Gastroesophageal sphincter (tissue), 4 donors: ENCODE data around the gene MNT. TPM values are rescaled to one million over a fixed set of nuclear protein-coding genes. Genes with fewer than 3 reads are reported as not detected.
A peak's percentile ranks its signal among the peaks of the same experiment; 100 is the strongest.

Experiments
- ATAC-seq: fragments of 150-250 bp; one replicate; pipeline ENCODE4 v1.9.1; 2016; ENCODE audit warnings: mild to moderate bottlenecking, moderate library complexity
- H3K27ac ChIP-seq, 4 donors: fragments of 200-600 bp; sonication (generic) in 3 of 4; 1 replicate in 3 of 4; 2 replicates in 1 of 4; pipeline ENCODE4 v1.5.1; 2016 to 2019
- H3K27me3 ChIP-seq: fragments of 200-600 bp; sonication (generic); one replicate; pipeline ENCODE4 v1.5.1; 2019
- H3K36me3 ChIP-seq, 2 donors: fragments of 200-600 bp; sonication (generic); one replicate each; pipeline ENCODE4 v1.5.1; 2019; ENCODE audit warnings: control low read depth in 1 of 2
- H3K4me1 ChIP-seq, 3 donors: fragments of 200-600 bp; sonication (generic); 1 replicate in 2 of 3; 2 replicates in 1 of 3; pipeline ENCODE4 v1.5.1; 2016 to 2019; ENCODE audit warnings: control low read depth in 2 of 3
- H3K4me3 ChIP-seq, 2 donors: fragments of 200-600 bp; sonication (generic); one replicate each; pipeline ENCODE4 v1.5.1; 2019; ENCODE audit warnings: mild to moderate bottlenecking in 1 of 2, moderate library complexity in 1 of 2
- H3K9me3 ChIP-seq, 3 donors: fragments of 200-600 bp; sonication (generic); one replicate each; pipeline ENCODE4 v1.5.1; 2017 to 2019; ENCODE audit warnings: control low read depth in 2 of 3
- CTCF ChIP-seq, 4 experiments: fragments of 200-600 bp in 2 of 4; fragments of 450-650 bp in 2 of 4; sonication (generic) in 1 of 4; IDR thresholded peaks; one replicate each; pipeline ENCODE4 v1.5.1; 2017 to 2019; ENCODE audit warnings: antibody characterized with exemption in 4 of 4, mild to moderate bottlenecking in 2 of 4, moderate library complexity in 2 of 4
- EP300 ChIP-seq: sonication (generic); formaldehyde crosslinking; IDR thresholded peaks from one replicate; pipeline ENCODE4 v1.6.1; 2017; ENCODE audit warnings: antibody characterized with exemption, mild to moderate bottlenecking
- POLR2A ChIP-seq, 2 donors: fragments of 450-650 bp; IDR thresholded peaks; one replicate each; pipeline ENCODE4 v1.6.1; 2017; ENCODE audit warnings: antibody characterized with exemption in 2 of 2, mild to moderate bottlenecking in 2 of 2, moderate library complexity in 1 of 2
- POLR2AphosphoS5 ChIP-seq: sonication (generic); formaldehyde crosslinking; IDR thresholded peaks from one replicate; pipeline ENCODE4 v1.6.1; 2017; ENCODE audit warnings: antibody characterized with exemption
- WGBS, 2 donors: methylation state at CpG; one replicate each; pipeline ENCODE4 v1.1.5; 2018; ENCODE audit warnings: low coverage in 1 of 2; 5-methylcytosine and 5-hydroxymethylcytosine counted together
- total RNA-seq, 4 donors: library from RNA; depleted of rRNA; stranded (reverse); fragments of >200 nt; gene quantifications; one replicate each; pipeline ENCODE4 v1.1.0, GENCODE V29; 2016

MNT gene
- total RNA-seq, 4 donors from 2014 or later: 11.8 to 12.7 (median 12.3) TPM

- ATAC-seq: peak; percentile 54
- H3K36me3 ChIP-seq: peaks cover 0 to 81% of the 10 kb centered on the region in 2 donors
- no peaks in the 10 kb centered on the region for H3K27me3 ChIP-seq
- H3K9me3 ChIP-seq: no peaks in the 10 kb centered on the region
- peak overlapping the region in 3 of 4 donors; percentile 25 to 51 (median 31) for H3K27ac ChIP-seq
- H3K4me1 ChIP-seq: peaks cover 0 to 48% (median 17%) of the 10 kb centered on the region in 3 donors
- H3K4me3 ChIP-seq: no peak overlapping the region
- 46 to 76% methylated on average over 2 to 4 of the region's 5 CpGs for WGBS, 2 donors
- no peak for TF ChIP-seq EP300
- TF ChIP-seq POLR2A (IDR thresholded peaks at IDR 0.05): no peak
- TF ChIP-seq POLR2AphosphoS5: no peak
- TF ChIP-seq CTCF (IDR thresholded peaks at IDR 0.05): no peak
These were observed 31.8 kb downstream of the MNT start for GRCh38 chr17:2369039-2369438.

GRCh38 chr17:2368359-2368758, 32.5 kb downstream of the MNT start:
- no peak for ATAC-seq
- H3K36me3 ChIP-seq: peaks cover 0 to 81% of the 10 kb centered on the region in 2 donors
- H3K27ac ChIP-seq: peak overlapping the region in 3 of 4 donors; percentile 25 to 51 (median 31)
- H3K9me3 ChIP-seq: no peaks in the 10 kb centered on the region
- no peaks in the 10 kb centered on the region for H3K27me3 ChIP-seq
- H3K4me1 ChIP-seq: peaks cover 0 to 55% (median 21%) of the 10 kb centered on the region in 3 donors
- no peak for TF ChIP-seq EP300
- TF ChIP-seq POLR2AphosphoS5: no peak
- no peak for TF ChIP-seq CTCF (IDR thresholded peaks at IDR 0.05)
- TF ChIP-seq POLR2A (IDR thresholded peaks at IDR 0.05): no peak
- 42% methylated on average over 4 of the region's 8 CpGs; no CpG with 5 or more reads in 1 of the 2 donors for WGBS, 2 donors
- H3K4me3 ChIP-seq: no peak overlapping the region

DNA sequence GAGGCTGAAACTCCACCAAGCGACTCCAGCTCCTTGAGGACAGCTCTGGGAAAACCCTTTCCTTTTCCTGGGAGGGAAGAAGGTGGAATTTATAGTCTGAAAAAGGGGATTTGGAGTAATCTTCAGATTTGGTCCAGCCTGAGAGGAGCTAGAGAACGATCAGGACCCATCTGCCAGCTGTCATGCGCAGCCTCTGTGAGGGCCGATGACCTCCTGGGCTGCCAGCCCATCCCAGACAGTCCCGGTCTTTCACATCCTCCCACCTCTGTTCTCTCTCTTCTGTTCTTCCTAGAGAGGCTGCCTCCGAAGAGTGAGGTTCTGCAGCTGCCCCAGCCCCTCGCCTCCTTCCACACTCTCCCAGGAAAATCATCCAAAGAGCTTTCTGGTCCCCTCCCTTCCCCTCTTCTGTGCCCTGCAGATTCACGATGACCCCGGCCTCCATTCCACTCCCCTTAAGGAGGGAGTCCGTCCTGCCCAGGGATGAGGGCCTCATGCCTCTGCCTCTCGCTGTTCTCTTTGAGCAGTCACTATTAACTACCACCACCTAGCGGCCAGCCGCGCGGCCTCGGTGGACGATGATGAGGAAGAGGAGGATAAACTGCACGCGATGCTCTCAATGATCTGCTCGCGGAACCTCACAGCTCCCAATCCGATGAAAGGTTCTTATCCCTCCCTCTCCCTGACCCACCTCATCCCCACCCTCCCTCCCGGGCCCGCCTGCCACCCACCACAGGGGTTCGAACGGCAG, 33.9 kb downstream of the MNT start:
- 56 to 74% methylated on average over 7 to 13 of the region's 26 CpGs for WGBS, 2 donors

DNA sequence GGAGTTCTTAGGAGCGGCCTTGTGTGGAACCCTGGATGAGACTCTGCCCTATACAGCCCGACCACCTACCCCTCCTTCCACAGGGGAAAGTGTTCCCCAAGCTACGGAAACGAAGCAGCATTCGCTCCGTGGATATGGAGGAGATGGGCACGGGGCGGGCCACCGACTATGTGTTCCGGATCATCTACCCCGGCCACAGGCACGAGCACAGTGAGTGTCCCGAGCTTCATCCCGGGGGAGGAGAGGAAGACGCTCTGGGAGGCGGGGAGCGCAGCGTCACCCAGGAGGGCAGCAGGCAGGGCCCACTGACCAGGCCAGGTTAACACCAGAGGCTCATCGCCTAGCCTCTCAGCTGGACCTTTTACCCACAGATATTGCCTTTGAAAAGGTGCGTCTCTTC, 35.7 kb downstream of the MNT start:
- no peak for ATAC-seq
- no peak for TF ChIP-seq EP300
- TF ChIP-seq CTCF (IDR thresholded peaks at IDR 0.05): no peak
- TF ChIP-seq POLR2A (IDR thresholded peaks at IDR 0.05): no peak
- no peak for TF ChIP-seq POLR2AphosphoS5

More for the DNA sequence above, 33.9 kb downstream of the MNT start:
- H3K9me3 ChIP-seq: no peaks in the 10 kb centered on the region
- peak in 2 of 4 experiments; percentile 14 to 30 for TF ChIP-seq CTCF (IDR thresholded peaks at IDR 0.05)
- TF ChIP-seq EP300: no peak
- no peak for TF ChIP-seq POLR2A (IDR thresholded peaks at IDR 0.05)
- H3K27ac ChIP-seq: no peak overlapping the region
- no peak overlapping the region for H3K4me3 ChIP-seq
- H3K27me3 ChIP-seq: no peaks in the 10 kb centered on the region
- H3K4me1 ChIP-seq: peaks cover 0 to 60% (median 21%) of the 10 kb centered on the region in 3 donors
- no peak for ATAC-seq
- peaks cover 0 to 80% of the 10 kb centered on the region in 2 donors for H3K36me3 ChIP-seq

DNA sequence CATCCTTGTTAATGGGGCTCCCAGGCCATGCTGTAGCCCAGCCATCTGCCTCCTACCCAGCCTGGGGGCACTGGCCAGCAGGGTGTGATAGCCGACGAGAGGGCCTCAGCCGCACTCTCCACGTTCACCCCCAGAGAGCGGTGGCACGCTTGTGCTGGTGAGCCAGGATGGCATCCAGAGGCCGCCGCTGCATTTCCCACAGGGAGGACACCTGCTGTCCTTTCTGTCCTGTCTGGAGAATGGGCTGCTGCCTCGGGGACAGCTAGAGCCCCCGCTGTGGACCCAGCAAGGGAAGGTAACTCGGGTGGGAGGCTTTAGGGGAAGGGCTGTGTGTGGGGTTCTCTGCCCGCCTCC, 36.1 kb downstream of the MNT start:
- WGBS, 2 donors: no CpG with 5 or more reads among the region's 12 CpGs
- no peaks in the 10 kb centered on the region for H3K27me3 ChIP-seq
- H3K4me1 ChIP-seq: peaks cover 0 to 55% (median 17%) of the 10 kb centered on the region in 3 donors
- H3K4me3 ChIP-seq: no peak overlapping the region
- H3K9me3 ChIP-seq: no peaks in the 10 kb centered on the region
- H3K36me3 ChIP-seq: peaks cover 0 to 83% of the 10 kb centered on the region in 2 donors
- H3K27ac ChIP-seq: peak overlapping the region in 1 of 4 donors; percentile 23
- TF ChIP-seq CTCF (IDR thresholded peaks at IDR 0.05): no peak
- no peak for TF ChIP-seq EP300
- TF ChIP-seq POLR2AphosphoS5: no peak
- TF ChIP-seq POLR2A (IDR thresholded peaks at IDR 0.05): no peak
- ATAC-seq: no peak

More for the DNA sequence above, 35.7 kb downstream of the MNT start:
- WGBS, 2 donors: 100% methylated on average over 1 of the region's 20 CpGs; no CpG with 5 or more reads in 1 of the 2 donors
- peaks cover 0 to 82% of the 10 kb centered on the region in 2 donors for H3K36me3 ChIP-seq
- no peaks in the 10 kb centered on the region for H3K27me3 ChIP-seq
- no peaks in the 10 kb centered on the region for H3K9me3 ChIP-seq
- no peak overlapping the region for H3K27ac ChIP-seq
- peaks cover 0 to 56% (median 17%) of the 10 kb centered on the region in 3 donors for H3K4me1 ChIP-seq
- H3K4me3 ChIP-seq: no peak overlapping the region
